GM12891 (cell line): ENCODE data around the gene IL2.

Source experiments
- POLR2A ChIP-seq: IDR thresholded peaks from 2 replicates; pipeline ENCODE4 v1.6.1; 2011; ENCODE audit warnings: low read depth, low read length, control low read depth
- POLR2AphosphoS5 ChIP-seq: IDR thresholded peaks from 2 replicates; pipeline ENCODE4 v1.6.1; 2011; ENCODE audit warnings: low read depth, low read length, control low read depth
- SPI1 ChIP-seq: IDR thresholded peaks from 2 replicates; pipeline ENCODE4 v1.6.1; 2011; ENCODE audit warnings: low read depth, low read length, control low read depth

DNA sequence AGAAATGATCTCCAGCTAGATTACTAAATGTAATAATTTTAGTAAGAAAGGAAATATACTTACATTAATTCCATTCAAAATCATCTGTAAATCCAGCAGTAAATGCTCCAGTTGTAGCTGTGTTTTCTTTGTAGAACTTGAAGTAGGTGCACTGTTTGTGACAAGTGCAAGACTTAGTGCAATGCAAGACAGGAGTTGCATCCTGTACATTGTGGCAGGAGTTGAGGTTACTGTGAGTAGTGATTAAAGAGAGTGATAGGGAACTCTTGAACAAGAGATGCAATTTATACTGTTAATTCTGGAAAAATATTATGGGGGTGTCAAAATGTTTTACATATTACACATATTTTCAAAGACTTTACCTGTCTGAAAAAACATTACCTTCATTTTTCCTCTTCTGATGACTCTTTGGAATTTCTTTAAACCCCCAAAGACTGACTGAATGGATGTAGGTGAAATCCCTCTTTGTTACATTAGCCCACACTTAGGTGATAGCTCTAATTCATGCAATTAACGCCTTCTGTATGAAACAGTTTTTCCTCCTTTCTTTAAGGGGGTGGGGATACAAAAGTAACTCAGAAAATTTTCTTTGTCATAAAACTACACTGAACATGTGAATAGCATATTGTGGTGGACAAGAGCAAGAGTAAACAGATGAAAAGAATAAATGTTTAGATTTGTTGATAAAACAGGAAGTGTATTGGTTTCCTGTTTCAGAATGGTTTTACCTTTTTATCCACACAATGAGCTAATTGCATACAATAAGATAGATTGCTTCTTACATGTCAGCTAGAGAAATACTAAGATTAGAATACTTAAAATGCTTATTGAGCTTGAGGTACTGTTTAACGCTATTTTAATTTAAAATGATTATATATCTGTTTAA lies at the start of gene IL2:
- TF ChIP-seq POLR2A, result no peak
- TF ChIP-seq SPI1, result no peak
- TF ChIP-seq POLR2AphosphoS5, result no peak
